ENCODE data around the gene CD47. TPM values are rescaled to one million over a fixed set of nuclear protein-coding genes. Genes with fewer than 3 reads are reported as not detected.

CD47 gene
- total RNA-seq (2014; rRNA removed; shearing (Covaris generic)) = 43.7 and 62.0 TPM in 2 replicates
- polyA plus RNA-seq (2015; cell fraction: cytosol; rRNA removed) = 58.4 and 73.7 TPM in 2 replicates
- 85.5 and 86.4 TPM in 2 replicates for polyA plus RNA-seq (2015; cell fraction: nucleus; rRNA removed)

GRCh38 chr3:108090701-108091497 lies at the start of gene CD47:
TSS of gene CD47 (minus strand) at chr3:108091031. CDS start at chr3:108090908, 123 bp downstream.
- peak; percentile 85 for DNase-seq (ENCODE audit: low read depth)

- no peak for DNase-seq (ENCODE audit: low read depth)
These were observed 46.6 kb upstream of the CD47 start for GRCh38 chr3:108137460-108137814.

DNA sequence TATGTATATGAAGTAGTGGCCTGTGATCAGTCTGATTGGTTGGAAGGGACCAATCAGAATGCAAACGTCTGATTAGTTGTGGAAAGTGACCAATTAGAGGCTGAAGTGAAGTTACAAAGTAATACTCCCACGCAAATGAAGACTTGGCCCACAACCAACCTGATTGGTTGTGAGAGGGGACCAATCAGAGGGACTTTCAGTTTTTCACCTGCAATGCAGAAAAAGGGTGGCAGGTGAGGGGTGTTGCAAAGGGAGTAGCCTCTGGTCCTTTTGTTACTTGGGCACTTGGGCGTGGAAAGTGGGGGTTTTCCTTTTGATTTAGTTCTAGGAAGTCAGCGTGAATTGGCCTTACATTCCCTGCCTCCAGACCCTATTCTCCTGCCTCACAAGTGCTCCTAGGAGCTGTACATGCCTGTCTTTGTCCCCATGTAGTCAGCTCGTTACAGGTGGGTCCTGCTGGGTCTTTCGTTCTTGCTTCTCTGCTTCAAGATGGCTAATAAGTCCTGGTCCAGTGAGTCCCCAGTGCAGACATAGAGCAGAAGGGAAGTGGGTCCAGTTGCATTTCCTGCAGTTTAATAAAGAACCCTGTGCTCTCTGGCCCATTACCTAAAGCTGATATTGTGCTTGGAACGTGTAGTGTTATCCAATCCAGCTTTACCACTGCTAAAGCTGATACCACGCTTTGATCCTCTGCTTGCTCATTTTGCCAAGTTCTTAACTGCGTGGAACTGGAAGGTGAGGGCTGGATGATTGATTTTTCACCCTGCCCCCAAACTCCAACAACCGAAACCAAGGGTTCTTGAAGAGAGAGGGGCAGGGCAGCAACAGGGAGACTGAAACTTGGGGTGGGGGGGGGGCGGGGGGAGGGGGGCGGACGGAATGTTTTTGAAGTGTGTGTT lies 46.0 kb upstream of the CD47 start:
- DNase-seq (ENCODE audit: low read depth) = no peak

DNA sequence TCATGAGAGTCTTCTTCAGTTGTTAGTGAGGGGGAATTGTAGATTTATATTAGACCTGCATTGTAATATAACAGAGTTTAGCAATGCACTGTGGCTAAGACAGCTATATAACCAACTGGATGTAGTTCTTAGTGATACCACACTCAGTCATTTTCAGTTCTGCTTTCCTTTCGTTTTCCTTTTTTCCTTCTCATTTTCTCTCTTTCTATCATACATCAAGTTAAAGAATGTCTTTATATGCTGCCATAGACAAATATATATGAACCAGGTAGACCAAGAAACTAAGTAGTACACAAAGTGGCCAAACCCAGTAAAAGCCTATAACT lies 43.7 kb upstream of the CD47 start:
- no peak for DNase-seq (ENCODE audit: low read depth)

DNA sequence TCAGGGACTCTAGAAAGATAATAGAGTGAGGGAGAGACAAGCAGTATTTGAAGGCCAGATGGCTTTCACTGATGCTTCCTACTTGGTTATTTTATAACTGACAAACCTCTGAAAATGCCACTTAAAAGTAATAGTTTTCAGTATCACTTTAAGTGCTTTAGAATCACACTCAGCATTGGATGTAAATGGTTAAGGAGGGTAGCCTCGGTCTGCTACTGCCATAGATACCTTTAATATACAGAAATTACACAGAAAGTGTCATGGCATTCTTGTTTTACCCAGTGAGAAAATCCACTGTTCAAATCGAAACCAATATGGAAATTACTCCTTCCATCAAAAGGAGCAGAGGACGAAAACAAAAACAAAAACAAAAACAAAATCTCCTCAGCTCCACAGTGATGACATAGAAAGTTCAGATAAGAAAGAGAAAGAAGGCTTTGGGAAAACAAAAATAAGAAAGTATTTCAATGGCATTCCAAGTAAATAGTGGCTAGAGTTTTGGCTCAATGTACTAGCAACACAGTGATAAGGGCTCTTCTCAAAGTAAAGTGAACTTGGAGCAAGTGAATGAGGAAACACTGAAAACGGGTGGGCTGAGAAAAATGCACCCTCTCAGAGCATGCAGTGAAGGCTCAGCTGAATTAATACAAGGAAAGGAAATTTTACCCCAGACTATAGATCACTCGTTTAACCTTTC lies 43.2 kb upstream of the CD47 start:
- DNase-seq (ENCODE audit: low read depth) = no peak

DNA sequence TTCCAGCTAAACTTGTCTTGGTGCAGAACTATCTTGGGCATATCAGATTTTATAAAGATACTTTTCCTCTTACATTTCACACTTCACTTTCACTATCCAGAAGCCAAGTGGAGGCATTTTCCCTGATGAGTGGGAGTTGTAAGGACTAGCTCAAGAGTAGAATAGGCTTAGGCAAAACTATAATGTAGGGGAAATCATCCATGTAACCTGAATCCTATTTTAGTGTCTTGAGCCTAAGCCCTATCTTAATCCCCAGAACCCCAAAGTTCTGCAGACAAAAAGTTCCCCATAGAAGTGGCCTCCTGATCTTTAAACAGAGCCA lies 42.2 kb upstream of the CD47 start:
- DNase-seq (ENCODE audit: low read depth) = no peak

DNA sequence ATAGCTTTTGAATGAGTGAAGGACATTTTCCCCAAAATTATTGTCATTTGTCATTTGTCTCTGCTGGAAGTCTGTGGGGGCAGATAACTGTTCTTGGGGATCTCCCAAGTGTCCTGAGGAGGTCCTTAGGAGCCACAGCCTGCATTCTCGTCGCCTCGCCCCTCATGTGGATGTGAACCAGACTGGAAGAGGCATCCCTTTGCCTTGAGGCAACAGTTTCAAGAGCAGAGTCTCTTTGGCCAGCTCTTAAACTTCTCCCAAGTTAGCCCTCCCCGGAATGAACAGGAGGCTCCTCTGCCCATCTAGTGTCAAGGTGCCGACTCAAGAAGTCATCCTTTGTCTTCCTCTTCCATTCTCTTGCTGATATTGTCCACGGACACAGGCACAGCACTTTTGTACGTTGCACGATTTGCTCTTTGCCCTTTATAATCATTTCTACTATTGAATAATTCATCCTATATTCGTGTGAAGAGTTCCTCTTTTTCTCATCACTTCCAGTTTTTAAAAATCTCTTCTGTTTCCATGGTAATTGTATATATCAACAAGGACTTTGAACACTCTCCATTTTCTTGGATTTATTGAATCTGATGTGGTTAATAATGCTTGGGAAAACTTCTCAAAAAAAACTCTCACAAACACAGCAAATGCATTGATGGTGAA lies 40.8 kb upstream of the CD47 start:
- no peak for DNase-seq (ENCODE audit: low read depth)

DNA sequence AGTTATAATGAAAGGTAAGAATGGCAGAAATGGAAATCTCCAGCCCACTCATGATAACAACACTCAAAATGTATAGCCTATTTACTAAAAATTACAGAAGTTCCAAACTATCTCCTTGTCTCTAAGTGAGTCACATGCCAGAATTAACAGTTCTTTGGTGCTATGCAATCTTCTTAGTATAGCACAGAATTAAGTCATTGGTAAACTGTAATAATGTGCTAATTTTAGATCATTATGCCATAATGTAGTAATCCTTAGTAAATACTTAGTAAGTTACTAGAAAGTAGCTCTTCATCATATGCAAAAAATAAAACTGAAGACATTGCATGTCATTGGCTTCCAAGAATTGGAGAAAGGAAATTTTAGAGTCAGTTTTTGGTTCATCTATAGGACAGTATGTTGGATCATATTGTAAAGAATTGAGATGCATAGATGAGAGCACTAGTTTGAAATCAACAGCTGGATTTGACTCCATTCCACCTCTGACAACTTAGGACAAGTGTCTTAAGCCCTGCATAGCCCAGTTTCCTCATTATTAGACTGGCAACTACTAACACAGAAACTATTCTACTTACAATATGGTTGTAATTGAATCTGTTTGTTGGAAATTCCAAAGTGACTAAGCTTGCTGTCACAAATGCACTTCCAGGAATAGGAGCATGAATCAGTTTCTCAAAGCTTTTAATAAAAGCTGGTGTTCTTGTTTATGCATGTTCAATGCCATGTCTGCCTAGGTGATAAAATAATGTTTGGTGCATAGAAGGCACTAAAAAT lies 40.1 kb upstream of the CD47 start:
- peak; percentile 94 for DNase-seq (ENCODE audit: low read depth)

- DNase-seq (ENCODE audit: low read depth) = no peak
These were observed 39.4 kb upstream of the CD47 start for GRCh38 chr3:108130236-108130635.

- DNase-seq (ENCODE audit: low read depth) = peak; percentile 19
These were observed 36.6 kb upstream of the CD47 start for GRCh38 chr3:108127301-108127988.

DNA sequence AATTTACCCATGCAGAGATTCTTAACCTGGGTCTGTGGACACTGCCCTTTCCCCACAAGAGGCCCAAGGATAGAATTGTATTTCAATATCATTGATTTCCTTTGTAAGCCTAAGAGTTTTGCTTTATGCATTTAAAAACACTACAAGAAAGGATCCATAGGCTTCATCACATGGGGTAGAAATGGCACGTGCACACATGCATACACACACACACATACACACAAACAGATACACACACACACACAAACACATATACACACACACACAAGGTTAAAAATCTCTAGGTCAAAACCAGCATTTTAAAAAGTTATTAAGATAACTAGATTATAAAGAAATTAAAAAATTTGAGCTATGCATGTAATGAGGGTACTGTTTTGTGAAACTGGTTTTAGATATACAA lies 35.5 kb upstream of the CD47 start:
- no peak for DNase-seq (ENCODE audit: low read depth)

DNA sequence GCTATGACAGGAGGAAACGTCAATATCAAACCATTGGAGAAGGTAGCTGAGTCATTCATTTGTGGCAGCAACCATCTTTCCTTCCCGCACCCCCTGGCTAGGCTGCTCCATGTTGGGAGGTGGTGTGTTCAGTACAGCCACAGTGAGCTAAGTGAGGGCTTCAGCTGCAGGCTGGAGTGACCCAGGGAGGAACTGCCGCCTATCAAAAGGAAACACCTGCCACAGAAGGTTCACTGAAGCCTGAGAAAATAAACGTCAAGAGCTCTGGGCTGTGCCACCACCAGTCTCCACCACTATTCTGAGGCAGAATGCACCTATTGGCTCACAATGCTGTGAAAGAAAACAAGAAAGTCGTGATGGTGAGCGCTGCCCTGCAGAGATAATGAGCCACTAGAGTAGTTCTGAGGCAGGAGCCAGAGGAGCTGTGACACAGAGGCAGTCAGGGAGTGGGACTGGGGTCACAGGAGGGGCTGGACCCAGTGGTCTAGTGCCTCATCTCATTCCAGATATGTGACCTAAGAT lies 34.8 kb upstream of the CD47 start:
- DNase-seq (ENCODE audit: low read depth) = no peak

DNA sequence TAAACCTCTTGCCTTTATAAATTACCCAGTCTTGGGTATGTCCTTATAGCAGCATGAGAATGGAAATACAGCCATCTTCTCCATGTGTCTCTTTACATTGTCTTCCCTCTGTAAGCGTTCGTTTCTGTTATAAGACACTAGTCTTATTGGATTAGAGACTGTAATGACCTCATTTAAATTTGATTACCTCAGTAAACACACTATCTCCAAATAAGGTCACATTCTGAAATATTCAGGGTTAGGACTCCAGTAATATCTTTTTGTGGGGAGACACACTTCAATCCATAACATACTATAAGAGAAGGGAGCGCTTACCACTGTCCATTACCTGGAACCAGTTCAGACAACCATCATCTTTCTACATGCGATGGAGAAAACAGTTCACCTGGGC lies 34.3 kb upstream of the CD47 start:
- no peak for DNase-seq (ENCODE audit: low read depth)

- DNase-seq (ENCODE audit: low read depth) = no peak
These were observed 33.7 kb upstream of the CD47 start for GRCh38 chr3:108124337-108125152.

- DNase-seq (ENCODE audit: low read depth) = no peak
These were observed 32.5 kb upstream of the CD47 start for GRCh38 chr3:108123326-108123725.

GRCh38 chr3:108122276-108122675 lies 31.4 kb upstream of the CD47 start:
- no peak for DNase-seq (ENCODE audit: low read depth)

DNA sequence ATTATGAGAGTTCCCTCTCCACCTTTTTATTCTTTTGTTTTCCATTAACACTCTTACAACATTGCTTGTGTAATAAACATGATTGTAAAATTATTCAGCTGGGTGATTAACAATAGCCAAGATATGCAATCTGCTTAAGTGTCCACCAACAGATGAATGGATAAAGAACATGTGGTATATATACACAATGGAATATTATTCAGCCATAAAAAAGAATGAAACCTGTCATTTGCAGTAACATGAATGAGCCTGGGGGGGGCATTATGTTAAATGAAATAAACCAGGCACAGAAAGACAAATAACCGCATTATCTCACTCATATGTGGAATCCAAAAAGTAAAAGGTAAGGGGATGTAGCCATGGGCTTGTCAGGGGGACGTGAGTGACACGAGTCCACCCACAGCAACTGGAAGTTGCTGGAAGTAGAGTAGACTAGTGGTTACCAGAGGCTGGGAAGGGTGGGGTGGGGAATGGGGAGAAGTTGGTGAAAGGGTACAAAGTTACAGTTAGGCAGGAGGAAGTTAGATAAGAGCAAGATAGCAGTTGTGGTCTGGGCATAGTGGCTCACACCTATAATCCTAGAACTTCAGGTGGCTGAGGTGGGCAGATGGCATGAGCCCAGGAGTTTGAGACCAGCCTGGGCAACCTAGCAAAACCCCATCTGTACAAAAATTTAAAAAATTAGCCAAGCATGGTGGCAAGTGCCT lies 28.7 kb upstream of the CD47 start:
- DNase-seq (ENCODE audit: low read depth) = no peak

- DNase-seq (ENCODE audit: low read depth) = no peak
These were observed 27.4 kb upstream of the CD47 start for GRCh38 chr3:108118038-108118768.
